ENCODE data around the gene PPP1R15B.

The PPP1R15B gene

DNA sequence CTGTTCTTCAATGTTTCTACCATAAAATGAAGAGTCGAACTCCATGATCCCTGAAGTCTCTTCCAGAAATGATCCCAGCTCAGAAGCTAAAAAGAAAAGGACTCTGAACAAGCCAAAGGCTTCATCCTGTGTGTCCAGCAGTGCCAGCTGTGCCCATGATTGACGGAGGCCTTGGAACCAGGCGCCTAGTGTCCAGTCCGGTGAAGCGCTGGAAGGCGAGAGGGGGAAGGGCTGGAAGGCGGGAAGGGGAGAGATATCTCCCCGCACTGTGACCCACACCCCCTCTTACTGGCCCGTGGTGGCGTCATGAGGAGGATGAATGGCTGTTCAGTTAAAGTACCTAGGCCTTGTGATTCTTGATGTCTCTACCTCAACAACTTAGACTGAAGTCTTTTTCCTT, 41.4 kb downstream of the PPP1R15B start:
- no peak overlapping the region for H3K4me3 ChIP-seq (ENCODE audit: low read depth, low read length)
- no peak for TF ChIP-seq CTCF (IDR thresholded peaks at IDR 0.05; ENCODE audit: low read depth, low read length)

DNA sequence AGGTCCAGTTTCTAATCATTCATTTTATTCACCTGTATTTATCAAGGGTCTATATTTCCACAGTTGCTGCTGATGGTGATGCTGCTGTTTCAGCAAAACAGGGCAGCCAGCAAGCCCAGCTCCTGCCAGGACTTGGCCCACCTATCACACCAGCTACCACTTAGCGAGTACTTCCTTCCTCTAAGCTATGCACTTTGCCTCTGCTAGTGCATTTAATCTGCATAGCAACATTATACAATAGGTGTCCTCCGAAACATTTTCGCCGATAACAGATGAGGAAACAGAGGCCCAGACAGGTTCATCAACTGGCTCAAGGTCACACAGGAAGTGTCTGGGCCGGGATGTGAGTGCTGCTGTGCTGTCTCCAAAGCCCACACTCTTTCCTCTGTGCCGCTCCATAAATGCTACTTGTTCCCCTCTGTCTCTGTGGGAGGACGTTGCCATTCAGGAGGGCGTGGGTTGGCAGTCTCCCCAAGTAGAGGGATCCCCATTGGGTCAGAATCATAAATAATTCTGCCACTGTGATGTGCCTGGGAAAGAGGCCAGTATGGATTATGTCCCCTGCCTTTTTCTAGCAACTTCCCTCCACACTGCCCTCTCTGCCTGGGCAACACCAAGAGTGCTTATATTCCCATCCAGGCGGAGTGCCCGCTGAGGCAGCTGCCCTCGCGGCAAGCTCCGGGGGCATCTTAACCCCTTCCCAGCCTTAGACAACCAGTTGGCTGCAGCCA, 42.5 kb downstream of the PPP1R15B start:
- TF ChIP-seq CTCF (IDR thresholded peaks at IDR 0.05; ENCODE audit: low read depth, low read length), result no peak

GRCh38 chr1:204367956-204368355, 43.7 kb downstream of the PPP1R15B start:
- no peak for TF ChIP-seq CTCF (IDR thresholded peaks at IDR 0.05; ENCODE audit: low read depth, low read length)
- H3K4me3 ChIP-seq (ENCODE audit: low read depth, low read length), result no peak overlapping the region

More for the DNA sequence above, 42.5 kb downstream of the PPP1R15B start:
- no peak overlapping the region for H3K4me3 ChIP-seq (ENCODE audit: low read depth, low read length)

GRCh38 chr1:204367193-204367858, 44.3 kb downstream of the PPP1R15B start:
- no peak overlapping the region for H3K4me3 ChIP-seq (ENCODE audit: low read depth, low read length)
- TF ChIP-seq CTCF (IDR thresholded peaks at IDR 0.05; ENCODE audit: low read depth, low read length), result no peak

GRCh38 chr1:204366759-204367158, 44.9 kb downstream of the PPP1R15B start:
- no peak overlapping the region for H3K4me3 ChIP-seq (ENCODE audit: low read depth, low read length)
- peak; percentile 23 for TF ChIP-seq CTCF (IDR thresholded peaks at IDR 0.05; ENCODE audit: low read depth, low read length)

DNA sequence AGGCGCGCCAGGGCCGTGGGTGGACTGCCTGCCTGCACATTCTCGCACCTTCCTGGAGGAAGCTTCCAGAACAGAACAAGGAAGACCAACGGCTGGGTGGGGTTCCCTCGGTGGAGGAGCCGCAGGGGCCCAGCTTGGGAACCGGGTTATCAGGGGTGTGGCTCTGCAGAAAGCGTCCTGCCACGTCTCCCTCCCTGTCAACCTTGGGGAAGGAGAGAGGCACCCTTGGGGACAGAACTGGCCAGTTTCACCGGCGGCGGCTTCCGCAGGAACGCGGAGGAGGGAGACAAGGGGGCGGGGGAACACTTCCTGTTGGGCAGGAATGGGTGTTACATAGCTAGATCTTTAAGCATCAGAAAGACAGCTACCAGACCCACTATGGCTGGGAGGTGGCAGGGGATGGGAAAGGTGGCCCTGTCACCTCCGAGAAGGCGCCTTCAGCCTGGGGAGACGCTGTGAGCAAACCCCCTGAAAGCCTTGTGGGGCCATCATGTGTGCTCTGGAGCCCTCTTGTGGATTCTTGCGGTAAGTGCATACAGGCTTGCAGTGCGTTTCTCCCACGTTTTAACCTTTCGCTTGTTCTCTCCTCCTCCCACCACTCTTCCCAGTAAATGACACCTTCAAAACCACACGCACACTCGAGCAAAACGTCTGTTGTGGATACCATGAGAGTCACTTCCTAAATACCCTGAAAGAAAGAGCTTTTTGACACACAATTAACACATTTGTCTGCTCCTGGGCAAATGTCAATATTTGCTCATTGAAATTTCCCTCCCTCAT, 48.1 kb downstream of the PPP1R15B start:
- TF ChIP-seq CTCF (IDR thresholded peaks at IDR 0.05; ENCODE audit: low read depth, low read length), result peak; percentile 96
- H3K4me3 ChIP-seq (ENCODE audit: low read depth, low read length), result peak overlapping the region; percentile 49

DNA sequence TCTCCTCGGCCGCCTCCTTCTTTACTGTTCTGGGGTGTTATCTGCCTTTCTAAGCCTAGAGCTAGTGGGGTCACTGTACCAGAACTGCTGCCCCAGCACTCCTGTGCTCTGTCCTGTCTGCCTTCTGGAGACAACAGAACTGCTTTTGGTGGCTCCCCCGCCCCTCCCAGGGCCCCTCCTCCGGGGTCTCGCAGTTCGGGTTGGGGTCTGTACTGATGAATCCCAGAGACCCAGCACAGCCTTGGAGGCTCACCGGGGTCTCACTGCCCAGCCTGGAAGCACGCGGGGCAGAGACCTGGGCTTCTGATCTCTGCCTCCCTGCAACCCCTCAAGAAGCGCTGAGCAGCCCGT, 48.7 kb downstream of the PPP1R15B start:
- peak overlapping the region; percentile 49; the same call in 1 of the 2 replicates for H3K4me3 ChIP-seq (ENCODE audit: low read depth, low read length)
- no peak for TF ChIP-seq CTCF (IDR thresholded peaks at IDR 0.05; ENCODE audit: low read depth, low read length)
